ENCODE measurements around the gene SH2D7. TPM values are rescaled to one million over a fixed set of nuclear protein-coding genes. Genes with fewer than 3 reads are reported as not detected.

The SH2D7 gene
- total and polyA plus RNA-seq, 8 donors, result 0.04 to 1.8 (median 0.15) TPM; not detected in 1

DNA sequence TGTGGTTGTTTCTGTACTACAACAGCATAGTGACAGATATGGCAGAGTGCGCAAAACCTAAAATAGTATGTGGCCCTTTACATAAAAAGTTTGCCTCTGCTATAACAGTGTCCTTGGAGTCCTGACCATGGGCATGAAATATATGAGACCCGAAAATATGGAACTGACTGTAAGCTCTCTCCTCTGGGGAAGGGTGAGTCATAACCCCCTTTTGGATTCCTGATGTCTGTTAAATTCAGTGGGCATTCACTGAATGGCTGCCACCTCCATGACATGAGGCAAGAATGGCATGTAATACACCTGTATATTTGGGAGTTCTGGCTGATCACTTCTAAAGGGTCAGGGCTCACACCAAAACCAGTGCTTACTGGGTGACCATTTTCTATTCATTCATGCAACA is 21.0 kb upstream of the SH2D7 start:
- H3K4me3 ChIP-seq, result no peak overlapping the region
- FAIRE-seq, result no peak
- 61 to 89% methylated on average over 2 of the region's 2 CpGs for WGBS, 2 donors
- H3K27me3 ChIP-seq, result no peaks in the 10 kb centered on the region
- no peaks in the 10 kb centered on the region for H3K9me3 ChIP-seq
- no peak overlapping the region for H3K27ac ChIP-seq
- no peaks in the 10 kb centered on the region for H3K36me3 ChIP-seq
- TF ChIP-seq, protein P1, sequence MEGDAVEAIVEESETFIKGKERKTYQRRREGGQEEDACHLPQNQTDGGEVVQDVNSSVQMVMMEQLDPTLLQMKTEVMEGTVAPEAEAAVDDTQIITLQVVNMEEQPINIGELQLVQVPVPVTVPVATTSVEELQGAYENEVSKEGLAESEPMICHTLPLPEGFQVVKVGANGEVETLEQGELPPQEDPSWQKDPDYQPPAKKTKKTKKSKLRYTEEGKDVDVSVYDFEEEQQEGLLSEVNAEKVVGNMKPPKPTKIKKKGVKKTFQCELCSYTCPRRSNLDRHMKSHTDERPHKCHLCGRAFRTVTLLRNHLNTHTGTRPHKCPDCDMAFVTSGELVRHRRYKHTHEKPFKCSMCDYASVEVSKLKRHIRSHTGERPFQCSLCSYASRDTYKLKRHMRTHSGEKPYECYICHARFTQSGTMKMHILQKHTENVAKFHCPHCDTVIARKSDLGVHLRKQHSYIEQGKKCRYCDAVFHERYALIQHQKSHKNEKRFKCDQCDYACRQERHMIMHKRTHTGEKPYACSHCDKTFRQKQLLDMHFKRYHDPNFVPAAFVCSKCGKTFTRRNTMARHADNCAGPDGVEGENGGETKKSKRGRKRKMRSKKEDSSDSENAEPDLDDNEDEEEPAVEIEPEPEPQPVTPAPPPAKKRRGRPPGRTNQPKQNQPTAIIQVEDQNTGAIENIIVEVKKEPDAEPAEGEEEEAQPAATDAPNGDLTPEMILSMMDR (IDR thresholded peaks at IDR 0.05), result no peak
- intact Hi-C loops (cut with DNase I), result loop anchor here in 1 of 3 donors (10.0 kb wide), 1 partner anchor 47 kb away; no protein-coding TSS in a partner anchor
- peaks cover 21 to 43% (median 39%) of the 10 kb centered on the region in 3 donors for H3K4me1 ChIP-seq
- no peak for ATAC-seq
- DNase-seq, result no peak

DNA sequence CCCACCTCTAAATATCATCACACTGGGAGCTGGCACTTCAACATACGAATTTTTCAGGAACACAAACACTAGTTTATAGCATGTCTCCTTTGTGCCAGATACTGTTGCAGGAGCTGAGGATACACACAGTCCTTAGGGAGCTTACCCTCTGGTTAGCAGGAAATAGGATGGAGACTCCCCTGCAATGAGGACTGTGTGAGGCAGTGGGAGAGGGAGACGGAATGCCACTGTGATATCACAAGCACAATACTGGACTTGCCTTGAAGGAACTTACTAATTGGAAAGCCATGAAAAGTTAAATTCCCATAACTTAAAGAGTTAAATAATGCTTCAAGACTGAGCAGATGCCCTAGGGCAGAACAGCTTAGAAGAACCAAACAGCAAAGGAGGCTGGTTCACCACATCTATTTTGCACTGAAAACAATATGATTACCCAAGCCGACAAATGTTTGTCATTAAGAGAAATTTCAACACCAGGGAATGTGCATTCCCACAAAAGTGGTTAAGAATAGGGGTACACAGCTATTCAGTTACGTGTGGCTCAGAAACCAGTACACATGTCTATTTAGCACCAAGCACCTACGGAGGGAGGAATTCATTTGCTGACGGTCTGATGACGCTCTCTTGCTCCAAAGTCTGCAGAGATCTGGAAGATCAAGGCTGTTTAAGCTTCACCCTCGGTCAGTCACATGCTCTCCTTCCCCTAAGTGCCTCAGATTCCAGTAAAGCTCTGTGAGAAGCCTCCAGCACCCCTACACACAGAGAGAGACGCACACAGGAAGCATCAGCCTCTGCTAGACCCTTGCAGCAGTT is 20.1 kb upstream of the SH2D7 start:
- Histone ChIP-seq H3K4me1 (peaks cover 12 to 38% (median 33%) of the 10 kb centered on the region in 3 donors), H3K9me3 (no peaks in the 10 kb centered on the region), H3K27ac (peak overlapping the region in 2 of 4 donors; percentile 45 to 54), H3K27me3 (no peaks in the 10 kb centered on the region), H3K4me3 (no peak overlapping the region), H3K36me3 (no peaks in the 10 kb centered on the region)
- intact Hi-C loops (cut with DNase I), result loop anchor here in 1 of 3 donors (10.0 kb wide), 1 partner anchor 47 kb away; no protein-coding TSS in a partner anchor
- 63 to 65% methylated on average over 9 of the region's 9 CpGs for WGBS, 2 donors
- no peak for DNase-seq
- no peak for FAIRE-seq
- TF ChIP-seq, protein P1 (IDR thresholded peaks at IDR 0.05), result no peak
- ATAC-seq, result peak in 2 of 4 donors; percentile 8 to 13

DNA sequence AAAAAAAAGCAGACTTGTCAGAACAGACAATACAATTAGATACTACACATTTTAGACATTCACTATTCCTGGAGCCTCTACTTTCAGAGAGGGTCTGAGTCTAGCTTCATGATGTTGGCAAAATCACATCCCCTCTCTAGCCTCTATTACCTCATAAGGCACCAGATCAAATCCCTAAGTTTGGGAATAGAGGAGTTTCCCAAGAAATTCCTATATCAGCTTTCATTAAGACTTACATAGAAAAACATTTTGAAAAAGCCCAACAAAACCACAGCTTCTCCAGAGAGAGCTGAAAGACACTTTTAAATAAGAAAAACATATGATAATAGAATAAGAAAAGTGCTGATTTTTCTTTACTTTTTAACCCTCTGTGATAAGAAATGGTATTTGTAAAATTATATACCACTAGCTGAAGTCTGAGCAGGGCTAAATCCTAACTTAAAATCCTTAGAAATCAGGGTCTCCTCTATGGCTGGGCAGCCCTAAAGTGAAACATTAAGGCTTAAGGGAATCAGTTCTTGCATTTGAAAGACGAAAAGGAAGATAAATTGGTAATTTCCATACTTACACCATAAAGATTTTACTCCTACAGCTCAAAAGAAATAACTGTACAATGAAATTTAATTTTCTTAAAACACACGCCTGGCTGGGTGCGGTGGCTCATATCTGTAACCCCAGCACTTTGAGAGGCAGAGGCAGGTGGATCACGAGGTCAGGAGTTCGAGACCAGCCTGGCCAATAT is 19.1 kb upstream of the SH2D7 start:
- DNase-seq (no peak), FAIRE-seq (no peak), ATAC-seq (no peak)
- Histone ChIP-seq H3K4me3 (no peak overlapping the region), H3K9me3 (no peaks in the 10 kb centered on the region), H3K36me3 (no peaks in the 10 kb centered on the region), H3K4me1 (peaks cover 5 to 33% (median 25%) of the 10 kb centered on the region in 3 donors), H3K27ac (peak overlapping the region in 2 of 4 donors; percentile 45 to 54), H3K27me3 (no peaks in the 10 kb centered on the region)
- TF ChIP-seq, protein P1 (IDR thresholded peaks at IDR 0.05), result no peak
- WGBS, 2 donors, result 88 to 90% methylated on average over 5 of the region's 5 CpGs
- intact Hi-C loops (cut with DNase I), result loop anchor here in 1 of 3 donors (10.0 kb wide), 1 partner anchor 48 kb away; no protein-coding TSS in a partner anchor

DNA sequence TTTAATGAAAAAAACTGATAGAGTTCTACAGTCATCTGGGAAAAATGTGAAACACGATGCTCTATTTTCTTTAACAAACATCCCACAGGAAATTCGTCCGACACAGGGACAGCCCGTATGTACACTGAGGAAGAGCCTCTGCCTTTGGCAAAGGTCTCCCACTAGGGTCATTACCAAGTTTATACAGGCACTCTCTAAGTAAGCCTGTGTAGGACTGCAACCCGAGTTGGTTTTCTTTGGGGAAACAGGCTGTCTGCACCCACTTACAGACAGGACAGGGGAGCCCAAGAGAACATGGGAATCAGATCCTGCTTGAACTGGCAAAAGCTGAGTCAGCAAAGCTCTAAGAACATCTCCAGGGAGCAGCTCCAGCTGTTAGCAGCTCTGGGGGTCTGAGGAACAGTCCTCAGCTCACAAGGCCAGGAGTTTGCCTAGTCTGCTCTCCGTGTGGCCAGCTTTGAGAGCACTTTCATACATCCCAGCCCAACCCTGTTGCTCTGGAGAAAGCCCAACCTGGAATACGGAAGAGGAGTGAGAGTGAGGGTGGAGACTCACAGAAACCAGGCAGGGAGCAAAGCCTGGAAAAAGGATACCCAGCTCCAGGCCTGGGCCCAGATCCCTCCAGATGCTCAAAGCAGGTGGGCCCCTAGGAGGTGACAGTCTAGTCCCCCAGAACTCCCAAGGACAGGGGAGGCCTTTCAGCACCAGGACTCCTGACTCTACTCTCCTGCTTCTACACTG is 16.7 kb upstream of the SH2D7 start:
- ATAC-seq (peak; percentile 78 to 85 (median 80)), DNase-seq (peak in 4 of 6 donors; percentile 45 to 74 (median 64)), FAIRE-seq (no peak)
- WGBS, 2 donors, result 11 to 13% methylated on average over 7 of the region's 7 CpGs
- peaks cover 0 to 19% (median 13%) of the 10 kb centered on the region in 3 donors for H3K4me1 ChIP-seq
- no peaks in the 10 kb centered on the region for H3K27me3 ChIP-seq
- no peaks in the 10 kb centered on the region for H3K36me3 ChIP-seq
- peak overlapping the region; percentile 84 to 91 (median 88) for H3K27ac ChIP-seq
- TF ChIP-seq, protein P1 (IDR thresholded peaks at IDR 0.05), result no peak
- H3K9me3 ChIP-seq, result no peaks in the 10 kb centered on the region
- peak overlapping the region; percentile 72 to 89 (median 81) for H3K4me3 ChIP-seq
- intact Hi-C loops (cut with DNase I), result loop anchor here in 1 of 3 donors (10.0 kb wide), 1 partner anchor 51 kb away; no protein-coding TSS in a partner anchor
